Stimulated activated memory B cell treated with anti-CD40 and anti-IgM and Interleukin-4, amounts not matched to agents 10 μg/mL and 1 μg/mL and 100 μg/mL, for 72 hours (primary cell): ENCODE results near the gene NBEA.

Source experiments
- ATAC-seq: fragments of 150-1000 bp; cut with Tn5 transposase; 2 replicates; pipeline ENCODE4 v1.10.0; 2021
- H3K27ac Mint-ChIP-seq: one replicate; pipeline ENCODE4 v1.8.0; 2022; ENCODE audit warnings: mild to moderate bottlenecking, mixed read lengths
- H3K27me3 Mint-ChIP-seq: one replicate; pipeline ENCODE4 v1.8.0; 2022; ENCODE audit warnings: mixed read lengths
- H3K36me3 Mint-ChIP-seq: one replicate; pipeline ENCODE4 v1.8.0; 2022; ENCODE audit warnings: mixed read lengths
- H3K4me1 Mint-ChIP-seq: one replicate; pipeline ENCODE4 v1.8.0; 2022; ENCODE audit warnings: mixed read lengths
- H3K4me3 Mint-ChIP-seq: one replicate; pipeline ENCODE4 v1.8.0; 2022; ENCODE audit warnings: mild to moderate bottlenecking, moderate library complexity, mixed read lengths
- H3K9me3 Mint-ChIP-seq: one replicate; pipeline ENCODE4 v1.8.0; 2022; ENCODE audit warnings: mixed read lengths

Gene NBEA

GRCh38 chr13:35480346-35480745, 538.3 kb downstream of the NBEA start:
- no peak overlapping the region for H3K4me3 Mint-ChIP-seq
- H3K4me1 Mint-ChIP-seq, result peaks cover 26% of the 10 kb centered on the region
- peaks cover 44% of the 10 kb centered on the region for H3K27me3 Mint-ChIP-seq
- H3K9me3 Mint-ChIP-seq, result no peaks in the 10 kb centered on the region
- ATAC-seq, result no peak
- no peaks in the 10 kb centered on the region for H3K36me3 Mint-ChIP-seq
- no peak overlapping the region for H3K27ac Mint-ChIP-seq

GRCh38 chr13:35481777-35482176, 539.7 kb downstream of the NBEA start:
- H3K4me1 Mint-ChIP-seq, result peaks cover 12% of the 10 kb centered on the region
- peaks cover 29% of the 10 kb centered on the region for H3K27me3 Mint-ChIP-seq
- no peaks in the 10 kb centered on the region for H3K9me3 Mint-ChIP-seq
- no peaks in the 10 kb centered on the region for H3K36me3 Mint-ChIP-seq
- H3K4me3 Mint-ChIP-seq, result no peak overlapping the region
- no peak overlapping the region for H3K27ac Mint-ChIP-seq
- ATAC-seq, result no peak

GRCh38 chr13:35482527-35482926, 540.5 kb downstream of the NBEA start:
- ATAC-seq, result no peak
- Mint-ChIP-seq H3K36me3 (no peaks in the 10 kb centered on the region), H3K4me3 (no peak overlapping the region), H3K27ac (no peak overlapping the region), H3K4me1 (peaks cover 11% of the 10 kb centered on the region), H3K27me3 (peaks cover 22% of the 10 kb centered on the region), H3K9me3 (no peaks in the 10 kb centered on the region)

- Mint-ChIP-seq H3K9me3 (no peaks in the 10 kb centered on the region), H3K27me3 (peaks cover 9% of the 10 kb centered on the region), H3K27ac (no peak overlapping the region), H3K4me3 (no peak overlapping the region), H3K36me3 (no peaks in the 10 kb centered on the region), H3K4me1 (peaks cover 2% of the 10 kb centered on the region)
- no peak for ATAC-seq
Observed at GRCh38 chr13:35483761-35484160, 541.7 kb downstream of the NBEA start.

GRCh38 chr13:35484384-35484783, 542.3 kb downstream of the NBEA start:
- Mint-ChIP-seq H3K27me3 (peaks cover 3% of the 10 kb centered on the region), H3K4me1 (no peaks in the 10 kb centered on the region), H3K4me3 (no peak overlapping the region), H3K36me3 (no peaks in the 10 kb centered on the region), H3K9me3 (no peaks in the 10 kb centered on the region), H3K27ac (no peak overlapping the region)
- no peak for ATAC-seq

- ATAC-seq, result no peak
- H3K27me3 Mint-ChIP-seq, result no peaks in the 10 kb centered on the region
- no peaks in the 10 kb centered on the region for H3K36me3 Mint-ChIP-seq
- no peak overlapping the region for H3K27ac Mint-ChIP-seq
- H3K9me3 Mint-ChIP-seq, result no peaks in the 10 kb centered on the region
- no peak overlapping the region for H3K4me3 Mint-ChIP-seq
- no peaks in the 10 kb centered on the region for H3K4me1 Mint-ChIP-seq
Observed at GRCh38 chr13:35485424-35485823, 543.4 kb downstream of the NBEA start.

GRCh38 chr13:35489050-35489449, 547.0 kb downstream of the NBEA start:
- no peak for ATAC-seq
- H3K27me3 Mint-ChIP-seq, result no peaks in the 10 kb centered on the region
- no peak overlapping the region for H3K27ac Mint-ChIP-seq
- H3K4me3 Mint-ChIP-seq, result no peak overlapping the region
- H3K4me1 Mint-ChIP-seq, result no peaks in the 10 kb centered on the region
- H3K36me3 Mint-ChIP-seq, result peaks cover 4% of the 10 kb centered on the region
- H3K9me3 Mint-ChIP-seq, result peaks cover 3% of the 10 kb centered on the region

GRCh38 chr13:35496006-35496405, 553.9 kb downstream of the NBEA start:
- no peak overlapping the region for H3K27ac Mint-ChIP-seq
- H3K4me1 Mint-ChIP-seq, result no peaks in the 10 kb centered on the region
- no peaks in the 10 kb centered on the region for H3K27me3 Mint-ChIP-seq
- peaks cover 6% of the 10 kb centered on the region for H3K9me3 Mint-ChIP-seq
- peaks cover 12% of the 10 kb centered on the region for H3K36me3 Mint-ChIP-seq
- H3K4me3 Mint-ChIP-seq, result no peak overlapping the region
- no peak for ATAC-seq

GRCh38 chr13:35496761-35497386, 554.8 kb downstream of the NBEA start:
- no peaks in the 10 kb centered on the region for H3K4me1 Mint-ChIP-seq
- H3K27me3 Mint-ChIP-seq, result no peaks in the 10 kb centered on the region

GRCh38 chr13:35498231-35498630, 556.2 kb downstream of the NBEA start:
- Mint-ChIP-seq H3K27ac (no peak overlapping the region), H3K27me3 (no peaks in the 10 kb centered on the region), H3K36me3 (peaks cover 9% of the 10 kb centered on the region), H3K9me3 (peaks cover 3% of the 10 kb centered on the region), H3K4me1 (no peaks in the 10 kb centered on the region), H3K4me3 (no peak overlapping the region)
- ATAC-seq, result no peak

More at GRCh38 chr13:35496761-35497386, 554.8 kb downstream of the NBEA start:
- Mint-ChIP-seq H3K4me3 (no peak overlapping the region), H3K36me3 (peaks cover 9% of the 10 kb centered on the region), H3K27ac (no peak overlapping the region), H3K9me3 (peaks cover 6% of the 10 kb centered on the region)
- no peak for ATAC-seq

GRCh38 chr13:35499196-35499662, 557.2 kb downstream of the NBEA start:
- no peak for ATAC-seq
- peaks cover 3% of the 10 kb centered on the region for H3K9me3 Mint-ChIP-seq
- H3K36me3 Mint-ChIP-seq, result peaks cover 7% of the 10 kb centered on the region
- no peaks in the 10 kb centered on the region for H3K27me3 Mint-ChIP-seq
- no peak overlapping the region for H3K27ac Mint-ChIP-seq
- H3K4me1 Mint-ChIP-seq, result no peaks in the 10 kb centered on the region
- no peak overlapping the region for H3K4me3 Mint-ChIP-seq

GRCh38 chr13:35499676-35500075, 557.6 kb downstream of the NBEA start:
- Mint-ChIP-seq H3K4me1 (no peaks in the 10 kb centered on the region), H3K4me3 (no peak overlapping the region), H3K27me3 (no peaks in the 10 kb centered on the region), H3K36me3 (peaks cover 3% of the 10 kb centered on the region), H3K27ac (no peak overlapping the region), H3K9me3 (no peaks in the 10 kb centered on the region)
- ATAC-seq, result no peak

GRCh38 chr13:35500144-35500543, 558.1 kb downstream of the NBEA start:
- Mint-ChIP-seq H3K9me3 (no peaks in the 10 kb centered on the region), H3K4me1 (no peaks in the 10 kb centered on the region), H3K27ac (no peak overlapping the region), H3K27me3 (no peaks in the 10 kb centered on the region), H3K4me3 (no peak overlapping the region), H3K36me3 (no peaks in the 10 kb centered on the region)
- ATAC-seq, result no peak

- no peaks in the 10 kb centered on the region for H3K4me1 Mint-ChIP-seq
- H3K27ac Mint-ChIP-seq, result no peak overlapping the region
- no peaks in the 10 kb centered on the region for H3K36me3 Mint-ChIP-seq
- no peak for ATAC-seq
- no peaks in the 10 kb centered on the region for H3K9me3 Mint-ChIP-seq
- no peak overlapping the region for H3K4me3 Mint-ChIP-seq
- H3K27me3 Mint-ChIP-seq, result no peaks in the 10 kb centered on the region
Observed at GRCh38 chr13:35501661-35502235, 559.7 kb downstream of the NBEA start.

GRCh38 chr13:35502456-35502855, 560.4 kb downstream of the NBEA start:
- H3K4me3 Mint-ChIP-seq, result no peak overlapping the region
- no peak overlapping the region for H3K27ac Mint-ChIP-seq
- no peaks in the 10 kb centered on the region for H3K27me3 Mint-ChIP-seq
- H3K36me3 Mint-ChIP-seq, result no peaks in the 10 kb centered on the region
- no peaks in the 10 kb centered on the region for H3K9me3 Mint-ChIP-seq
- no peak for ATAC-seq
- H3K4me1 Mint-ChIP-seq, result no peaks in the 10 kb centered on the region

GRCh38 chr13:35512271-35512920, 570.3 kb downstream of the NBEA start:
- Mint-ChIP-seq H3K27ac (no peak overlapping the region), H3K4me1 (no peaks in the 10 kb centered on the region), H3K27me3 (no peaks in the 10 kb centered on the region), H3K4me3 (no peak overlapping the region), H3K9me3 (no peaks in the 10 kb centered on the region), H3K36me3 (no peaks in the 10 kb centered on the region)
- peak; percentile 47 for ATAC-seq
